ES-I3 (cell line): ENCODE measurements around the gene CLSTN3.

Source experiments
- H3K36me3 ChIP-seq: 2 replicates; pipeline ENCODE4 v1.6.1; 2013; ENCODE audit warnings: mild to moderate bottlenecking, low read length, control low read depth, moderate library complexity; ENCODE audit not compliant: insufficient read depth
- H3K4me1 ChIP-seq: 2 replicates; pipeline ENCODE4 v1.6.1; 2013; ENCODE audit warnings: mild to moderate bottlenecking, control low read depth, low read length; ENCODE audit not compliant: insufficient read depth
- H3K9ac ChIP-seq: 2 replicates; pipeline ENCODE4 v1.6.1; 2013; ENCODE audit warnings: low read depth, mild to moderate bottlenecking, low read length, moderate library complexity
- H3K9me3 ChIP-seq: 2 replicates; pipeline ENCODE4 v1.6.1; 2013; ENCODE audit warnings: mild to moderate bottlenecking, low read length, moderate library complexity; ENCODE audit not compliant: control insufficient read depth, insufficient read depth

Gene CLSTN3

GRCh38 chr12:7129872-7130691, at the start of gene CLSTN3:
TSS of gene CLSTN3 (plus strand) at chr12:7130371. CDS start at chr12:7130649, 278 bp downstream.
- H3K9ac ChIP-seq = peak within 1 kb of the TSS; percentile 79
- H3K36me3 ChIP-seq = no peaks in the 10 kb centered on the region
- H3K4me1 ChIP-seq = peaks cover 15% of the 10 kb centered on the region
- H3K9me3 ChIP-seq = no peaks in the 10 kb centered on the region

DNA sequence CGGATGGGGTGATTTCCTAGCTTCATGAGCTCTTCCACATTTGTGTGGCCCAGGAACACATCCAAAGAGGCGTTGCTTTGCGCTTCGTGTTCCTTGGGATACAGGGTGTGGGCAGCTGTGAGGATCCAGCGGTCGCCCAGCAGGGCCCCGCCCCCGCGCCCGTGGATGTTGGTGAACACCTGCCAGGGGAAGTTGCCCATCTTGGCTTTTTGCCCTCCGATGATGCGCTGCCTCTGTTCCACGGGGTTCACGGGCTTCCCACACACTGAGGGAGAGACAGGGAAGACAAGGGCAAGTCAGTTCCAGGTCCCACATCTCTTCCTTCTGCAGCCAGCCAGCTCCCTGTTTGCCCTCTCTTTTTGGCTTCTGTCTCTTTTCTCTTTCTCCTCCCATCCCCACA, 49.1 kb upstream of the CLSTN3 start:
- Histone ChIP-seq H3K36me3 (no peaks in the 10 kb centered on the region), H3K4me1 (no peaks in the 10 kb centered on the region), H3K9me3 (0 out of 2 replicates have a peak, but pooled peaks cover 4% of the 10 kb centered on the region), H3K9ac (no peak overlapping the region)

DNA sequence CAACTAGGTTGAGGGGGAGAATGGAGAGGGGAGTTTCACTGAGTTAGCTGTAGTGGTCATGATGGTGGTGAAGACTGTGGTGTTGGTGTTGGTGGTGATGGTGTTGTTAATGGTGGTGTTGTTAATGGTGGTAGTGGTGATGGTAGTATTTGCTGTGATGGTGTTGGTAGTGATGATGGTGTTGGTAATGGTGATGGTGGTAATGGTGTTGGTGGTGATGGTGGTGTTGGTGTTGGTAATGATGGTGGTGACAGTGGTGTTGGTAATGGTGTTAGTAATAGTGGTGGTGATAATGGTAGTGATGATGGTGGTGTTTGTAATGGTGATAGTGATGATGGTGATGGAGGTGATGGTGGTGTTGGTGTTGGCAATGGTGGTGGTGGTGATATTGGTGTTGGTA, 47.0 kb upstream of the CLSTN3 start:
- no peaks in the 10 kb centered on the region for H3K4me1 ChIP-seq
- 0 out of 2 replicates have a peak, but pooled peaks cover 4% of the 10 kb centered on the region for H3K9me3 ChIP-seq
- no peak overlapping the region for H3K9ac ChIP-seq
- no peaks in the 10 kb centered on the region for H3K36me3 ChIP-seq

DNA sequence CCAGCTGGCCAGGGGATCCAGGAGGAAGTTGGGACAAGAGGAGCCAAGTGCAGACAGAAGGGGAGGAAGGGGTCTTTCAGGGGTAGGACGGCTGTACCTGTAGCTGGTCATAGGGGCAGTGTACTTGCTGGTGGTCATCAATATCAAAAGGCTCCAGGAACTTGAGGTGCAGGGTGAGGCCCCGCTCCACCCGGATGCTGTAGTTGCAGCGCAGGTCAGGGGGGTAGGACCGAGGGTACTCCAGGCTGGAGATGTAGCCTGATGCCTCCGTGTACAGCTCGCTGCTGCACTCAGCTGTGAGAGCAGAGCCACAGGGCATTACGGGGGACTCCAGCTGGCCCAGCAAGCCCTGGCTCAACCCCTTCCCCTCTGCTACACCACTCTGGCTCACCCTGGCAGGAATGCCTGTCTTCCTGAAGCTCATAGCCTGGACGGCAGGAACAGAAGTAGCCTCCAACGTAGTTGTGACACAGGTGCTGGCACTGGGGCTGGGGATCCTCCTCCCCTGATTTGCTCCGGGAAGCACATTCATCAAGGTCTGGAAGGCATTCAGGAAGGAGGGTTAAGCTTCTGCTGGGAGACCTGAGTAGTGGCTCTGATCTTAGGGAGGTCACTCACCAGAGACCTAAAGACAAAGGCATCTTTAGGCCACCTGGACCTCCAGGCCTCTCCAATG, 40.8 kb upstream of the CLSTN3 start:
- Histone ChIP-seq H3K9me3 (no peaks in the 10 kb centered on the region), H3K36me3 (no peaks in the 10 kb centered on the region), H3K4me1 (peaks cover 14% of the 10 kb centered on the region), H3K9ac (no peak overlapping the region)

DNA sequence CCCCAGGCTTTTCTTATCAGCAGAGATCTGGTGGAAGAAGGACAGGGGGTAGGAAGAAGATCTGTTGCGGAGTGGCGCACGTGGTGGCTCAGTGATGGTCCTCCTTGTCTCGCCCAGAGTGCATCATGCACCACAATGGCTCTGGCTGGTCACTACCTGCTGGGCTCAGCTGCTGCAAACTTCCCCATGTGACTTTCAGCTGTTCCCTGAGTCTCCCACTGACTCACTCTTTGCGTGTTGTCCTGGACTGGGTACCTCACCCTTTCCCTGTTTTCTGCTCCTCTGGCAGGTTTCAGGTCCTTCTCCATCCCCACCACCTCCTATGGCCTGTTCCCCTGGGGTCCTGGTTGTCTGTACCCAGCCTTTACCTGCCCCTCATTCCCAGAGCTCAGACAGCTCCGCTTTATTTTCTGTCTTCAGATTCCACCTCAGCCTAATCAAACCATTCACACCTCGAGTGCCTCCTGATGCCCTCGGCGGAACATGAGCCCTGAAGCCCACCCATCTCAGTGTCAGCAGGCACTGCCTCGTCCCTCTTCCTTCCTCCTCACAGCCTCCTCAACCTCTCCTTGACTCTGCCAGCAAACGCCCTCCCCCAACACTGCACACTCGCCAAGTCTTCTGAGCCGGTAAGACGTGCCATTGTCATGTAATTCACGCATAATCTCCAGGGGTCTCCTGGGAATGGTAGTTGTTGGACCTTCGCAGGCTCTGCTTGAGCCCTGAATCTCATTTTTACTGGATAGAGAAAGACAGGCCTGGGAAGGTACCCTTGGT, 39.8 kb upstream of the CLSTN3 start:
- no peaks in the 10 kb centered on the region for H3K9me3 ChIP-seq
- H3K36me3 ChIP-seq = no peaks in the 10 kb centered on the region
- H3K4me1 ChIP-seq = peaks cover 15% of the 10 kb centered on the region
- H3K9ac ChIP-seq = no peak overlapping the region

GRCh38 chr12:7091171-7091570, 39.0 kb upstream of the CLSTN3 start:
- Histone ChIP-seq H3K36me3 (no peaks in the 10 kb centered on the region), H3K9me3 (no peaks in the 10 kb centered on the region), H3K9ac (no peak overlapping the region), H3K4me1 (peaks cover 20% of the 10 kb centered on the region)

- Histone ChIP-seq H3K4me1 (peaks cover 20% of the 10 kb centered on the region), H3K9ac (peak overlapping the region; percentile 38), H3K36me3 (no peaks in the 10 kb centered on the region), H3K9me3 (no peaks in the 10 kb centered on the region)
Measured at GRCh38 chr12:7091660-7092228, 38.4 kb upstream of the CLSTN3 start.

GRCh38 chr12:7092229-7092985, 37.8 kb upstream of the CLSTN3 start, which contains the start of gene C1R:
TSS of gene C1R (minus strand) at chr12:7092445. CDS start at chr12:7092388, 57 bp downstream.
- H3K9ac ChIP-seq = peak within 1 kb of the TSS; percentile 38
- peaks cover 20% of the 10 kb centered on the region for H3K4me1 ChIP-seq
- H3K9me3 ChIP-seq = no peaks in the 10 kb centered on the region
- no peaks in the 10 kb centered on the region for H3K36me3 ChIP-seq

DNA sequence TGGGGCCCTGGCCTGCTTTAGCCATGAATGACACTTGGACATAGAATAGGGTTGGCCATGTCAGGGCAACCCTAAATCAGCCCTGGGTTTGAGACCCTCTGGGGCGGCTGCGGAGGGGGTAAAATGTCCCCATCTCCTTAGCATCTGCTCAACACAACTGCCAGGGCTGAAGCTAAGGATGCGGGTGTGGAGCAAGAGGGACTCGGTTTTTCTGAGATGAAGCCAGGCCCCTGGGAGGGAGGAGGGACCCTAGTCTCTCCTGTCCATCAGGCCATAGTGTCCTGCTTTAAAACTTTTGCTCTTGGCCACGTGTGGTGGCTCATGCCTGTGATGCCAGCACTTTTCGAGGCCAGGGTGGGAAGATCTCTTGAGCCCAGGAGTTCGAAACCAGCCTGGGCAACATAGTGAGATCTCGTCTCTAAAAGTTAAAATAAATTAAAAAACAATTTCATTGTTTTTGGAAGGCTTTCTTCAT, 37.1 kb upstream of the CLSTN3 start:
- peaks cover 20% of the 10 kb centered on the region for H3K4me1 ChIP-seq
- H3K9me3 ChIP-seq = no peaks in the 10 kb centered on the region
- H3K36me3 ChIP-seq = no peaks in the 10 kb centered on the region
- H3K9ac ChIP-seq = no peak overlapping the region

GRCh38 chr12:7093486-7093885, 36.7 kb upstream of the CLSTN3 start:
- Histone ChIP-seq H3K36me3 (no peaks in the 10 kb centered on the region), H3K9ac (no peak overlapping the region), H3K9me3 (no peaks in the 10 kb centered on the region), H3K4me1 (peaks cover 20% of the 10 kb centered on the region)

- no peaks in the 10 kb centered on the region for H3K36me3 ChIP-seq
- H3K9me3 ChIP-seq = no peaks in the 10 kb centered on the region
- peaks cover 20% of the 10 kb centered on the region for H3K4me1 ChIP-seq
- H3K9ac ChIP-seq = no peak overlapping the region
Measured at GRCh38 chr12:7093892-7094291, 36.3 kb upstream of the CLSTN3 start.

DNA sequence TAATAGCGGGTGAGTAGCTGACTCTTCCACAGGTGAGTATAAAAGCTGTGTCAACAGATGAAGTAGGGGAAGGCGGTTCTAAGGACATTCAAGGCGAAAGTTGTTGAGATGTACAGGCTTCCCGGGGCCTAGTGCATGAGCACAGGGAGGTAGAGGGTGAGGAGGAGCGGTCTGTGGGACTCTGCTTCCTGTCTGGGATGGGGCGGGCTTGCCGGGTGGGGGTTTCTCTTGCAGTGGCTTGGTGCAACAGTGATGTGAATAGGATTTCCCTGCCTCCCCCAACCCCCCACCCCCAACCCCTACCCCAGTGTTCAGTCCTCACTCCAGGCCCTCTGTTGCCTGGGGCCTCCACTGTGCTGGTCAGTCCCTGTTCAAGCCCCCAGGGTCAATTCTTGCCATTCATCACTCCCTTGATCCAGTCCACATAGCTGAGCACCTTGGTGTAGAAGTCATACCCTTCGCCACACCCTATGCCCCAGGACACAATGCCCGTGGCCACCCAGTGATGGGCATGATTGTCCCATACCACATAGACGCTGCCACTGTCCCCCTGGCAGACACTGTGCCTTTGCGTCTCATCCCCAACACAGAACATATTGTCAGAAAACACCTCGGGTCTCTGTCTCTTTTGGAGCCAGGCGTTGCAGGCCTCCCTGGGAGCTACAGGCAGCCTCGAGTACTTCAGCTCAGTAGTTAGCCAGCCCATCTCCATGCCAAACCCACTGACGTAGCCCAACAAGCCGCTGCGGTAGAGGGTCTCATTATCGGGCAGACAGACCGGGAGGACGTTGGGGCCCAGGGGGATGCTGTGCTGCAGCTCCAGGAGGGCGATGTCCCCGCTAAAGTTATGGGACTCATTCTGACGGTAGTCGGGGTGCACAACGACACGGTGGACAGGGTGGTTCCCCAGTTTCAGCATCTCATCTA, 33.9 kb upstream of the CLSTN3 start:
- no peaks in the 10 kb centered on the region for H3K9me3 ChIP-seq
- peaks cover 10% of the 10 kb centered on the region for H3K4me1 ChIP-seq
- H3K9ac ChIP-seq = no peak overlapping the region
- H3K36me3 ChIP-seq = no peaks in the 10 kb centered on the region

DNA sequence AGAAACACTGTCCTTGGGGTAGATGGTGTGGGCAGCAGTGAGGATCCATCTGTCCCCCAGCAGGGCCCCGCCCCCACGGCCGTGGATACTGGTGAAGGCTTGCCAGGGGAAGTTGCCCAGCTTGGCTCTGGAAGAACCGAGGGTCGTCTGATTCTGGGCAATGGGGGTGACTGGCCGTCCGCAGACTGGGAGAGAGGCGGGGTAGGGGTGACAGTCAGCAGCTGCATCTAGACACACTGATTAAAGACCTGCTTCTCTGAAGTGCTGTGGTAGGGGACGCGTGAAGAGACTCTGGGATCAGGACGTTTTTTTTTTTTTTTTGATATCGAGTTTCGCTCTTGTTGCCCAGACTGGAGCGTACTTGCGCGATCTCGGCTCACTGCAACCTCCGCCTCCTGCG, 33.2 kb upstream of the CLSTN3 start:
- Histone ChIP-seq H3K36me3 (no peaks in the 10 kb centered on the region), H3K4me1 (peaks cover 9% of the 10 kb centered on the region), H3K9me3 (no peaks in the 10 kb centered on the region), H3K9ac (no peak overlapping the region)
